ENCODE data around the gene NUP58.

Gene NUP58

GRCh38 chr13:25378528-25378927 is 77.1 kb downstream of the NUP58 start:
- no peak for DNase-seq

DNA sequence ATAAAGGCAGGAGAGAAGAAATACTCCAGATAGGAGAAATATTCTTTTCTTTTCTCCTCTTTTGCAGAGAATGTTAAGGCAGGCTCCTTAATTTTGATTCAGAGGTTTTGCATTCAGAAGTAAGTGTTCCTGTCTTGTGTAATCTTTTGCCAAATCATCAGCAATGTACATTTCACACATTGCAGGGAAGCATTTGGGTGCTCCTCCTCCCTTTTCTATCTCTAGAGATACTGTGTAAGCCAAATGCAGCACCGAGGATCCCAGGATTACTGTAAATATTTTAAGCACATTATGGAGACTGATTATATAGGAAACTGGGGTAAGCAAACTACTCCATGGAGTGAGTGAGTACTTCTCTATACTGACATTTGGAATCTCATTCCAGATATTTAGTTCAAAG is 77.6 kb downstream of the NUP58 start:
- DNase-seq: no peak

- DNase-seq: no peak
These were observed 78.7 kb downstream of the NUP58 start for GRCh38 chr13:25380082-25380481.

DNA sequence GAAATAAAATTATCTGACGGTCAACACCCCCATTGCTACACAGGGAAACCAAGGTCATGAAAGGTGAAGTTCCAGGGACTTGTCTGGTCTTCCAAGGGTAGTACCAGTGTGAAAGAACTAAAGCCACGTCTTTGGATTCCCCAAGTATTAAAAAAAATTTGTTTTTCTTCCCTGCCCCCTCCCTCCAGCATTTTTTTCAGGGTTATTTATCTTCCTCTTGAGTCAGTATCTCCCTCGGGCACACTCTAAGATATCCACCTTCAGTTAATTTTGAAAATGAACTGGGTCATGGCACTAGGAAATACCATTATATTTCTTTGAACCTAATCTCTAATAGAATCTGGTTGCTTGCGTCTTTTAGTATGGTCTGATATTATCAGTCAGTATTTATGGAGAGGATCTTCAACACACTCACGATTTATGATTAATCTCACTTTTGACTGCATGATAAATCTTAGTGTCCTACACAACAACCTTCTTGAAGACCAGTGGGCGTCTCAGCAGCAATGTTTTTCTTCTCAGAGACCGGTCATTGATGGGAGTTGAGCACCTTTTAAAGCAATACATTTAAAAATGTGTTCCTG is 79.4 kb downstream of the NUP58 start:
- DNase-seq: no peak

- DNase-seq: no peak
These were observed 83.5 kb downstream of the NUP58 start for GRCh38 chr13:25384758-25385410.

DNA sequence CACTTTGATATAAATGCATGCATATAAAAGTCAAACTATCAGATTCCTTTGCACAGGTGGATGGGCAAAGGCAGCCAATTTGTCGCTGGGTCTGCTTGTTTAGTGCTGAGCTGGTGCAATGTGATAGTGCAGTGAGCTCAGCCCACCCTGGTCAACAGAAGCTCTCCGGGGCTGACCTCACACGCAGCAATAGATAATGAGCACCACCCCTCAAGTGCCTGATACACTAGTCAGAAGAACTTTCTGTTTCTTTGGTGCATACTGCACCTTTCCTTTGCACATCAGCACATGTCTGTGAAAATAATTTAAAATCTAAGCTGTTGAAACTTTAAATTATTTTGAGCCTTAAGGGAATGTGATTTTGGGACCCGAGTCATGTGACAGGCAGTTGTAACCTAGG is 90.5 kb downstream of the NUP58 start:
- DNase-seq: no peak
